Measurements from ENCODE around the gene TXNRD1.

- TF ChIP-seq CTCF (IDR thresholded peaks at IDR 0.05): peak; percentile 98
- no peak for TF ChIP-seq ZFX (IDR thresholded peaks at IDR 0.05; ENCODE audit: borderline replicate concordance)
Observed at GRCh38 chr12:104381731-104382480, 166.3 kb downstream of the TXNRD1 start.
